ENCODE data around the gene PPIG. TPM values are rescaled to one million over a fixed set of nuclear protein-coding genes. Genes with fewer than 3 reads are reported as not detected.
"Not testable (repeated sequence)": the region's sequence is repeated elsewhere in the genome, so short reads cannot be mapped to it uniquely, and the experiment has no call there.

The PPIG gene
- total and polyA plus RNA-seq, 2 donors (not counting 3 experiments of a cell fraction or from before 2014, with no cell fraction given): 13.4 to 44.9 TPM

- no TSS peak for BruUV-seq (replicated peaks)
- Histone ChIP-seq H2AFZ (ENCODE audit: low read depth, low read length) (no peak overlapping the region), H3K79me2 (ENCODE audit: control insufficient read depth, insufficient read depth, low read length) (peaks cover 17% of the 10 kb centered on the region), H3K9ac (replicated peaks; ENCODE audit: extremely low read depth, insufficient read depth, low read length) (no peak overlapping the region), H3K9me3 (replicated peaks; ENCODE audit: control insufficient read depth, insufficient read depth, low read length) (no peaks in the 10 kb centered on the region), H3K4me1 (ENCODE audit: control insufficient read depth, extremely low read depth, insufficient read depth, low read length) (peaks cover 2% of the 10 kb centered on the region), H3K36me3 (ENCODE audit: control insufficient read depth in 2 of 2, extremely low read depth in 1 of 2, insufficient read depth in 2 of 2, low read length in 2 of 2) (no peaks in the 10 kb centered on the region), H4K20me1 (replicated peaks; ENCODE audit: control insufficient read depth, extremely low read depth, insufficient read depth, low read length) (no peaks in the 10 kb centered on the region), H3K4me2 (ENCODE audit: insufficient read depth, low read length) (peak overlapping the region; percentile 17), H3K9me1 (replicated peaks; ENCODE audit: control insufficient read depth, extremely low read depth, insufficient read depth, low read length) (no peaks in the 10 kb centered on the region), H3K27me3 (ENCODE audit: control insufficient read depth in 2 of 2, insufficient read depth in 2 of 2, low read length in 2 of 2) (no peaks in the 10 kb centered on the region), H3K27ac (ENCODE audit: insufficient read depth, low read depth, low read length) (no peak overlapping the region), H3K4me3 (replicated peaks in 1 of 3; ENCODE audit: insufficient read depth in 1 of 3, low read depth in 1 of 3, low read length in 3 of 3) (no peak overlapping the region)
- intact Hi-C loops (cut with micrococcal nuclease) (loop anchor here (5.0 kb wide), 2 partner anchors 93 to 122 kb away; partner anchors contain the start of genes BBS5, CFAP210 and PHOSPHO2), dilution Hi-C loops (cut with MboI; ENCODE audit: extremely low pct_ligation_motif_present, low sequenced_read_pairs) (no loop called here)
- ChIA-PET CTCF (no interaction called here), POLR2A (no interaction called here)
- DNase-seq (ENCODE audit: low read depth, low spot score): no peak
- FAIRE-seq: no peak
- TF ChIP-seq CTCF (IDR thresholded peaks at IDR 0.05; ENCODE audit: extremely low read depth in 1 of 2, insufficient read depth in 1 of 2, low read depth in 1 of 2, low read length in 2 of 2): no peak
- TF ChIP-seq MYC (IDR thresholded peaks at IDR 0.05; ENCODE audit: low read depth, low read length): no peak
These were observed 14.2 kb upstream of the PPIG start for GRCh38 chr2:169569948-169570347.

- H3K4me2 ChIP-seq (ENCODE audit: insufficient read depth, low read length); H2AFZ ChIP-seq (ENCODE audit: low read depth, low read length); H3K9ac ChIP-seq (replicated peaks; ENCODE audit: extremely low read depth, insufficient read depth, low read length); FAIRE-seq; CTCF ChIA-PET; H3K4me3 ChIP-seq (replicated peaks in 1 of 3; ENCODE audit: insufficient read depth in 1 of 3, low read depth in 1 of 3, low read length in 3 of 3); H3K27ac ChIP-seq (ENCODE audit: insufficient read depth, low read depth, low read length); DNase-seq (ENCODE audit: low read depth, low spot score); H3K9me3 ChIP-seq (replicated peaks; ENCODE audit: control insufficient read depth, insufficient read depth, low read length); H4K20me1 ChIP-seq (replicated peaks; ENCODE audit: control insufficient read depth, extremely low read depth, insufficient read depth, low read length); H3K4me1 ChIP-seq (ENCODE audit: control insufficient read depth, extremely low read depth, insufficient read depth, low read length); H3K36me3 ChIP-seq (ENCODE audit: control insufficient read depth in 2 of 2, extremely low read depth in 1 of 2, insufficient read depth in 2 of 2, low read length in 2 of 2); H3K9me1 ChIP-seq (replicated peaks; ENCODE audit: control insufficient read depth, extremely low read depth, insufficient read depth, low read length); dilution Hi-C loops (cut with MboI; ENCODE audit: extremely low pct_ligation_motif_present, low sequenced_read_pairs); POLR2A ChIA-PET; BruUV-seq (replicated peaks); H3K27me3 ChIP-seq (ENCODE audit: control insufficient read depth in 2 of 2, insufficient read depth in 2 of 2, low read length in 2 of 2): not testable (repeated sequence)
- peaks cover 17% of the 10 kb centered on the region for H3K79me2 ChIP-seq (ENCODE audit: control insufficient read depth, insufficient read depth, low read length)
- intact Hi-C loops (cut with micrococcal nuclease): loop anchor here (5.0 kb wide), 2 partner anchors 93 to 122 kb away; partner anchors contain the start of genes BBS5, CFAP210 and PHOSPHO2
These were observed 13.4 kb upstream of the PPIG start for GRCh38 chr2:169570752-169571151.
